ENCODE data around the gene CREG2. TPM values are rescaled to one million over a fixed set of nuclear protein-coding genes. Genes with fewer than 3 reads are reported as not detected.

CREG2 gene
- polyA plus RNA-seq, 12 donors, result 2.2 to 5.1 (median 3.8) TPM; not detected in 2

- no peak for DNase-seq
These were observed 77.0 kb downstream of the CREG2 start for GRCh38 chr2:101310090-101310833.

GRCh38 chr2:101308432-101309210, 78.7 kb downstream of the CREG2 start, which contains the start of gene RNF149:
Gene RNF149, minus strand, starts transcription at chr2:101308701. Its CDS starts 113 bp downstream, at chr2:101308588.
- peak; percentile 94 for DNase-seq

- peak; percentile 27 for DNase-seq
These were observed 79.3 kb downstream of the CREG2 start for GRCh38 chr2:101307950-101308431.

GRCh38 chr2:101307503-101307902, 79.8 kb downstream of the CREG2 start:
- no peak for DNase-seq

GRCh38 chr2:101306410-101306809, 80.9 kb downstream of the CREG2 start:
- DNase-seq, result no peak

- DNase-seq, result no peak
These were observed 81.7 kb downstream of the CREG2 start for GRCh38 chr2:101305492-101306078.

GRCh38 chr2:101305035-101305434, 82.3 kb downstream of the CREG2 start:
- no peak for DNase-seq

- DNase-seq, result no peak
These were observed 83.6 kb downstream of the CREG2 start for GRCh38 chr2:101303688-101304087.

- no peak for DNase-seq
These were observed 85.3 kb downstream of the CREG2 start for GRCh38 chr2:101302016-101302415.

GRCh38 chr2:101300836-101301235, 86.5 kb downstream of the CREG2 start:
- DNase-seq, result no peak

GRCh38 chr2:101300164-101300563, 87.1 kb downstream of the CREG2 start:
- no peak for DNase-seq

GRCh38 chr2:101299604-101300003, 87.7 kb downstream of the CREG2 start:
- no peak for DNase-seq

GRCh38 chr2:101297383-101297782, 89.9 kb downstream of the CREG2 start:
- no peak for DNase-seq

- DNase-seq, result no peak
These were observed 90.9 kb downstream of the CREG2 start for GRCh38 chr2:101296371-101296770.

GRCh38 chr2:101295895-101296294, 91.4 kb downstream of the CREG2 start:
- no peak for DNase-seq

Other genes with a start within 250 kb of the CREG2 start
- 10 to 100 TPM in 10 of 12 donors, 1 to 10 TPM in 1, not detected in 1; 9.0 to 30.2 (median 21.5) TPM for gene TBC1D8, start 236.1 kb downstream of the CREG2 start, polyA plus RNA-seq (ENCODE audit: insufficient read length in 12 of 12)
- gene CNOT11, start 134.6 kb downstream of the CREG2 start, polyA plus RNA-seq (ENCODE audit: insufficient read length in 12 of 12), result 10 to 100 TPM in 11 of 12 donors, not detected in 1; 28.6 to 55.2 (median 42.8) TPM
- gene RNF149, start 78.8 kb downstream of the CREG2 start, polyA plus RNA-seq (ENCODE audit: insufficient read length in 12 of 12), result 10 to 100 TPM in 11 of 12 donors, not detected in 1; 24.8 to 54.3 (median 38.6) TPM
- 1 to 10 TPM in 10 of 12 donors, not detected in 2; 1.5 to 4.2 (median 2.9) TPM for gene RFX8, start 87.6 kb upstream of the CREG2 start, polyA plus RNA-seq (ENCODE audit: insufficient read length in 12 of 12)

All from muscle of arm (tissue), 12 donors.